Stimulated activated CD4-positive, alpha-beta T cell treated with anti-CD3 and anti-CD28 coated beads, TNF-alpha, amount 100 ng/mL, for 48 hours (primary cell): ENCODE data around the gene MAN2B1.
A peak's percentile ranks its signal among the peaks of the same experiment; 100 is the strongest.
"Not testable (repeated sequence)": the region's sequence is repeated elsewhere in the genome, so short reads cannot be mapped to it uniquely, and the experiment has no call there.

ENCODE experiments used
- DNase-seq, 3 donors: peaks; one replicate each; pipeline ENCODE4 v3.0.0-alpha.2; 2020; ENCODE audit warnings: low read depth in 3 of 3

MAN2B1 gene

GRCh38 chr19:12666265-12667048 lies at the start of gene MAN2B1, which contains the start of gene WDR83:
Gene MAN2B1, minus strand, starts transcription at chr19:12666742. Its CDS starts 41 bp downstream, at chr19:12666701.
Gene WDR83, plus strand, starts transcription at chr19:12666807. Its CDS starts 2,984 bp downstream, at chr19:12669791.
- peak in 2 of 3 donors; percentile 62 to 85 for DNase-seq

GRCh38 chr19:12715929-12716328 lies 49.4 kb upstream of the MAN2B1 start:
- no peak for DNase-seq

- no peak for DNase-seq
Measured at GRCh38 chr19:12715102-12715501, 48.6 kb upstream of the MAN2B1 start.

GRCh38 chr19:12713304-12713703 lies 46.8 kb upstream of the MAN2B1 start:
- DNase-seq = not testable (repeated sequence)

- not testable (repeated sequence) for DNase-seq
Measured at GRCh38 chr19:12712077-12712476, 45.5 kb upstream of the MAN2B1 start.

- no peak for DNase-seq
Measured at GRCh38 chr19:12711187-12711586, 44.6 kb upstream of the MAN2B1 start.

- no peak for DNase-seq
Measured at GRCh38 chr19:12708641-12709040, 42.1 kb upstream of the MAN2B1 start.

GRCh38 chr19:12706332-12706718 lies 39.8 kb upstream of the MAN2B1 start:
- no peak for DNase-seq

GRCh38 chr19:12705654-12706331 lies 39.3 kb upstream of the MAN2B1 start:
- DNase-seq = no peak

GRCh38 chr19:12705169-12705568 lies 38.6 kb upstream of the MAN2B1 start:
- DNase-seq = no peak

- no peak for DNase-seq
Measured at GRCh38 chr19:12703046-12703445, 36.5 kb upstream of the MAN2B1 start.

- no peak for DNase-seq
Measured at GRCh38 chr19:12701596-12702282, 35.2 kb upstream of the MAN2B1 start.

- DNase-seq = no peak
Measured at GRCh38 chr19:12698138-12698537, 31.6 kb upstream of the MAN2B1 start.

GRCh38 chr19:12697425-12697824 lies 30.9 kb upstream of the MAN2B1 start:
- DNase-seq = not testable (repeated sequence)

GRCh38 chr19:12696366-12697335 lies 30.1 kb upstream of the MAN2B1 start, which contains the start of gene FBXW9:
Gene FBXW9, minus strand, starts transcription at chr19:12696631. Its CDS starts 50 bp downstream, at chr19:12696581.
- peak; percentile 93 to 97 (median 96) for DNase-seq

GRCh38 chr19:12695997-12696365 lies 29.4 kb upstream of the MAN2B1 start:
- no peak for DNase-seq

GRCh38 chr19:12695514-12695913 lies 29.0 kb upstream of the MAN2B1 start:
- DNase-seq = no peak

GRCh38 chr19:12695096-12695495 lies 28.6 kb upstream of the MAN2B1 start:
- no peak for DNase-seq

- no peak for DNase-seq
Measured at GRCh38 chr19:12694641-12695040, 28.1 kb upstream of the MAN2B1 start.

GRCh38 chr19:12692960-12693359 lies 26.4 kb upstream of the MAN2B1 start:
- no peak for DNase-seq

GRCh38 chr19:12689581-12690216 lies 23.2 kb upstream of the MAN2B1 start:
- no peak for DNase-seq
